ENCODE measurements around the gene CDK2. TPM values are rescaled to one million over a fixed set of nuclear protein-coding genes. Genes with fewer than 3 reads are reported as not detected.

CDK2 gene
- total and polyA plus RNA-seq, 9 donors = 20.8 to 34.4 (median 30.6) TPM

GRCh38 chr12:55927588-55928502 lies 38.8 kb upstream of the CDK2 start, which contains the start of gene PYM1:
Gene PYM1, minus strand, starts transcription at chr12:55927894. Its CDS starts 133 bp downstream, at chr12:55927761.
- WGBS (ENCODE audit: insufficient coverage) = under 1% methylated on average over 38 of the region's 49 CpGs
- Histone ChIP-seq H3K4me1 (ENCODE audit: control insufficient read depth, insufficient read depth, low read length) (peaks cover 40% of the 10 kb centered on the region), H3K27me3 (ENCODE audit: control insufficient read depth, insufficient read depth, low read length) (peaks cover 5% of the 10 kb centered on the region), H3K4me3 (ENCODE audit: low read length) (peak within 1 kb of the TSS; percentile 89), H3K36me3 (ENCODE audit: control insufficient read depth, insufficient read depth, low read length) (no peaks in the 10 kb centered on the region), H3K9me3 (replicated peaks; ENCODE audit: control insufficient read depth, low read depth, low read length) (no peaks in the 10 kb centered on the region), H3K27ac (ENCODE audit: low read length) (peak within 1 kb of the TSS; percentile 98)
- peak; percentile 87 for DNase-seq

DNA sequence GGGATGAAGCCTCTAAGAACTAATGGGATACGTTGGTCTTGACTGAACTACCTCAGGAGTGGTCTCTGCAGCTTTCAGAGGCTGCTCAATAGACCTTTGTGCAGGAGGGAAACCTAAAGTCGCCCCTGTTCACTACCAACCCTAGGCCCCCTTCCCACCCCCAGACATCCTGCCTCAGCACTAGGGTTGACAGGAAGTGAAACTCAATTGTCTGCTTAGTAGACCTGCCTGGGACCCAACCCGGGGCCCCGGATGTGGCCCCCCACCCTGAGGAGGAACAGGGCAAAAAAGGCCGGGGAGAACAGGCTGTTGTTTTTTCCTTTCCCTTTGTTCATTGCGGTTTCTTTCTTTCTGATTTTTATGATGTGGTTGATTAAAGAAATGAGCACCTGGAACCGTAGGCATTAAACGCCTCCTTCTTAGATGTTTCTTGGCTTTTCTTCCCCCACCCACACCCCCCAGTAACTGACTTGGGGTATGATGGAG lies 37.3 kb upstream of the CDK2 start:
- Histone ChIP-seq H3K27me3 (ENCODE audit: control insufficient read depth, insufficient read depth, low read length) (peaks cover 5% of the 10 kb centered on the region), H3K36me3 (ENCODE audit: control insufficient read depth, insufficient read depth, low read length) (no peaks in the 10 kb centered on the region), H3K9me3 (replicated peaks; ENCODE audit: control insufficient read depth, low read depth, low read length) (no peaks in the 10 kb centered on the region), H3K27ac (ENCODE audit: low read length) (no peak overlapping the region), H3K4me1 (ENCODE audit: control insufficient read depth, insufficient read depth, low read length) (peaks cover 40% of the 10 kb centered on the region), H3K4me3 (ENCODE audit: low read length) (no peak overlapping the region)
- DNase-seq = peak; percentile 49
- 67% methylated on average over 2 of the region's 8 CpGs for WGBS (ENCODE audit: insufficient coverage)

GRCh38 chr12:55930771-55931316 lies 35.8 kb upstream of the CDK2 start, which contains the start of gene DGKA:
Gene DGKA, plus strand, starts transcription at chr12:55931162. Its CDS starts 5,342 bp downstream, at chr12:55936504.
- peak within 1 kb of the TSS; percentile 72 for H3K4me3 ChIP-seq (ENCODE audit: low read length)
- H3K27me3 ChIP-seq (ENCODE audit: control insufficient read depth, insufficient read depth, low read length) = peaks cover 11% of the 10 kb centered on the region
- no peaks in the 10 kb centered on the region for H3K36me3 ChIP-seq (ENCODE audit: control insufficient read depth, insufficient read depth, low read length)
- DNase-seq = peak; percentile 95
- peak within 1 kb of the TSS; percentile 93 for H3K27ac ChIP-seq (ENCODE audit: low read length)
- no peaks in the 10 kb centered on the region for H3K9me3 ChIP-seq (replicated peaks; ENCODE audit: control insufficient read depth, low read depth, low read length)
- peaks cover 41% of the 10 kb centered on the region for H3K4me1 ChIP-seq (ENCODE audit: control insufficient read depth, insufficient read depth, low read length)
- no CpG with 5 or more reads among the region's 3 CpGs for WGBS (ENCODE audit: insufficient coverage)

GRCh38 chr12:55931317-55931779 lies 35.3 kb upstream of the CDK2 start:
- WGBS (ENCODE audit: insufficient coverage) = 10% methylated on average over 9 of the region's 10 CpGs
- H3K27me3 ChIP-seq (ENCODE audit: control insufficient read depth, insufficient read depth, low read length) = peaks cover 12% of the 10 kb centered on the region

DNA sequence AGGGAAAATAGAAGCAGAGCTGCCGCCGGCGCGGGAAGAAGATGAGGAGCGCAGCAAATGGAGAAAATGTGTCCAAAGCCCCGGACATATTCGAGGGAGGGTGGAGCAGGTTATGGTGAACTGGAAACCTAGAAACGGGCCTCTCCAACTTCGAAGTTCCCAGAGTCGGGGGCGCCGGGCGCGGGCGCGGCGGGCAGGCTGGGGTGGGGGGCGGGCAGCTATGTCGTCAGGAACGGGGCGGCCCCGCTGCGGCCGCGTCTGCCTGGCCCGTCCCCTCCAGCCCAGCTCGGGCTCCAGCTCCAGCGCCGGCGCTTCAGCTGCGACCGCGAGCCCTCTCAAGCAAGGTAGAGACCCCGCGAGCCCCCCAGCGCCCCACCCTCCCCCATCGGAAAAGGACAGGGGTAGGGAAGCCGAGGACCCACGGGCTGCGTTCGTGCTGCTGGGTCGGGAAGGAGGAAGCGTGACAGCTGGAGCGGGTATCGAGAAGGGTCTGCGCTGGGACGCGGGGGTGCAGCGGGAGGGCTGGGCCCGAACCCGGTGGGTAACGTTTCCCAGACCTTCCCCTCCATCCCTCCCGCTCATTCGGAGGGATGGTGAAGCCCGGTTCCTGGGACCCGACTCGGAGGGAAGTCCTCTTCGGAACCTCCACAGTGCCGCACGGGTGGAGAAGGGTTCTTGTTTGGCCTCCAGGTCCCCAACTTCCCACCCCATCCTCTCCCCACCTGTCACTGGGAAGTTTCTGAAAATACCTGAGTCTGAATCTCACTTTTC lies 34.7 kb upstream of the CDK2 start:
- H3K4me3 ChIP-seq (ENCODE audit: low read length) = peak overlapping the region; percentile 72
- no peaks in the 10 kb centered on the region for H3K36me3 ChIP-seq (ENCODE audit: control insufficient read depth, insufficient read depth, low read length)
- H3K4me1 ChIP-seq (ENCODE audit: control insufficient read depth, insufficient read depth, low read length) = peaks cover 36% of the 10 kb centered on the region
- H3K27ac ChIP-seq (ENCODE audit: low read length) = peak overlapping the region; percentile 93
- H3K27me3 ChIP-seq (ENCODE audit: control insufficient read depth, insufficient read depth, low read length) = peaks cover 12% of the 10 kb centered on the region
- peak; percentile 83 for DNase-seq
- H3K9me3 ChIP-seq (replicated peaks; ENCODE audit: control insufficient read depth, low read depth, low read length) = no peaks in the 10 kb centered on the region
- 2% methylated on average over 16 of the region's 60 CpGs for WGBS (ENCODE audit: insufficient coverage)

More at GRCh38 chr12:55931317-55931779, 35.3 kb upstream of the CDK2 start:
- Histone ChIP-seq H3K36me3 (ENCODE audit: control insufficient read depth, insufficient read depth, low read length) (no peaks in the 10 kb centered on the region), H3K4me3 (ENCODE audit: low read length) (peak overlapping the region; percentile 72), H3K4me1 (ENCODE audit: control insufficient read depth, insufficient read depth, low read length) (peaks cover 36% of the 10 kb centered on the region), H3K9me3 (replicated peaks; ENCODE audit: control insufficient read depth, low read depth, low read length) (no peaks in the 10 kb centered on the region), H3K27ac (ENCODE audit: low read length) (peak overlapping the region; percentile 93)
- peak; percentile 30 for DNase-seq

DNA sequence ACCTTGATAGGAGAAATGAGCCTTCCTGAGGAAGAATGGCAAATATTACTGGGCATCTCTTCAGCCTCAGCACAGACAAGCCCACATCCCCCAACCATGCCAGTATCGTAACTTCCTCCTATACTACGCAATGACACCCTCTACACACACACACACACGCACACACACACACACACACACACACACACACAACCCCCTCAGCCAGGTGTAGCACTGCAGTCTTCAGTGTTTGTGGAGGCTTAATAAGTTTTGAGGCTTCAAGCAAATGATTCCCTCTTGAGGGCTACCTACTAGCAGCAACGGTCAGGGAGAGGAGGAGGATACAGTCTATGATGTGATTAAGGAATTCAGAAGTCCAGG lies 34.1 kb upstream of the CDK2 start:
- WGBS (ENCODE audit: insufficient coverage) = 27% methylated on average over 1 of the region's 4 CpGs
- Histone ChIP-seq H3K4me3 (ENCODE audit: low read length) (peak overlapping the region; percentile 72), H3K27ac (ENCODE audit: low read length) (peak overlapping the region; percentile 13), H3K27me3 (ENCODE audit: control insufficient read depth, insufficient read depth, low read length) (peaks cover 12% of the 10 kb centered on the region), H3K9me3 (replicated peaks; ENCODE audit: control insufficient read depth, low read depth, low read length) (no peaks in the 10 kb centered on the region), H3K36me3 (ENCODE audit: control insufficient read depth, insufficient read depth, low read length) (no peaks in the 10 kb centered on the region), H3K4me1 (ENCODE audit: control insufficient read depth, insufficient read depth, low read length) (peaks cover 36% of the 10 kb centered on the region)
- DNase-seq = peak; percentile 48

GRCh38 chr12:55933169-55933798 lies 33.3 kb upstream of the CDK2 start:
- H3K27me3 ChIP-seq (ENCODE audit: control insufficient read depth, insufficient read depth, low read length) = peaks cover 12% of the 10 kb centered on the region
- DNase-seq = no peak
- no peak overlapping the region for H3K27ac ChIP-seq (ENCODE audit: low read length)
- no peak overlapping the region for H3K4me3 ChIP-seq (ENCODE audit: low read length)
- H3K4me1 ChIP-seq (ENCODE audit: control insufficient read depth, insufficient read depth, low read length) = peaks cover 32% of the 10 kb centered on the region
- H3K9me3 ChIP-seq (replicated peaks; ENCODE audit: control insufficient read depth, low read depth, low read length) = no peaks in the 10 kb centered on the region
- 100% methylated on average over 1 of the region's 7 CpGs for WGBS (ENCODE audit: insufficient coverage)
- H3K36me3 ChIP-seq (ENCODE audit: control insufficient read depth, insufficient read depth, low read length) = no peaks in the 10 kb centered on the region

- no peak overlapping the region for H3K27ac ChIP-seq (ENCODE audit: low read length)
Measured at GRCh38 chr12:55933799-55934742, 32.6 kb upstream of the CDK2 start.

DNA sequence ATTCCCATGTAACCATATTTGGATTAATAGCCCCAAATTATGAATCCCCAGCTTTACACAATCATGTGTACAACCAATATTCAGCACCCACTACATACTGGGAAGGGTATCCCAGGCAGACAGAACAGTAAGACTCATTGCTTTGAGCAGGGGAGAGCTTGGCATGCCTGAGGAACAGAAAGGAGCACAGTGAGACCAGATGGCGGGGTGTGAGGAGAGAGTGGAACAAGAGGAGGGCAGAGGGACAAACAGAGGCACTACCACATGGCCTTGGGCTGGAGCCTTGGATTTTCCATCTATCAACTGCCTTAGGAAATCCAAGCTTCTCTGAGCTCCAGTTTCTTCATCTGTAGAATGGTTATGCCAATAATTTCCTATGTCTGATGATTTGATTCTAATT lies 31.9 kb upstream of the CDK2 start:
- H3K4me1 ChIP-seq (ENCODE audit: control insufficient read depth, insufficient read depth, low read length) = peaks cover 23% of the 10 kb centered on the region
- no CpG with 5 or more reads among the region's 1 CpG for WGBS (ENCODE audit: insufficient coverage)
- DNase-seq = no peak
- no peak overlapping the region for H3K27ac ChIP-seq (ENCODE audit: low read length)
- H3K9me3 ChIP-seq (replicated peaks; ENCODE audit: control insufficient read depth, low read depth, low read length) = no peaks in the 10 kb centered on the region
- peaks cover 12% of the 10 kb centered on the region for H3K27me3 ChIP-seq (ENCODE audit: control insufficient read depth, insufficient read depth, low read length)
- no peak overlapping the region for H3K4me3 ChIP-seq (ENCODE audit: low read length)
- H3K36me3 ChIP-seq (ENCODE audit: control insufficient read depth, insufficient read depth, low read length) = peaks cover 7% of the 10 kb centered on the region

More at GRCh38 chr12:55933799-55934742, 32.6 kb upstream of the CDK2 start:
- Histone ChIP-seq H3K4me3 (ENCODE audit: low read length) (no peak overlapping the region), H3K27me3 (ENCODE audit: control insufficient read depth, insufficient read depth, low read length) (peaks cover 12% of the 10 kb centered on the region), H3K9me3 (replicated peaks; ENCODE audit: control insufficient read depth, low read depth, low read length) (no peaks in the 10 kb centered on the region), H3K36me3 (ENCODE audit: control insufficient read depth, insufficient read depth, low read length) (peaks cover 1% of the 10 kb centered on the region), H3K4me1 (ENCODE audit: control insufficient read depth, insufficient read depth, low read length) (peaks cover 25% of the 10 kb centered on the region)
- no CpG with 5 or more reads among the region's 1 CpG for WGBS (ENCODE audit: insufficient coverage)
- no peak for DNase-seq

Data from muscle of leg (tissue), 11 donors.